Activated T-cell treated with anti-CD3 and anti-CD28 coated beads for 24 hours (primary cell): Measurements from ENCODE around the gene LARP4.
A peak's percentile ranks its signal among the peaks of the same experiment; 100 is the strongest.
"Not testable (repeated sequence)": the region's sequence is repeated elsewhere in the genome, so short reads cannot be mapped to it uniquely, and the experiment has no call there.

Experiments used
- DNase-seq: peaks from one replicate; pipeline ENCODE4 v3.0.0-alpha.2; 2020; ENCODE audit warnings: low read depth

Gene LARP4

GRCh38 chr12:50482571-50482970 is 81.9 kb downstream of the LARP4 start:
- DNase-seq, result no peak

GRCh38 chr12:50483488-50483887 is 82.8 kb downstream of the LARP4 start:
- no peak for DNase-seq

GRCh38 chr12:50488801-50489200 is 88.1 kb downstream of the LARP4 start:
- no peak for DNase-seq

GRCh38 chr12:50498119-50498518 is 97.4 kb downstream of the LARP4 start:
- not testable (repeated sequence) for DNase-seq

- peak; percentile 96 for DNase-seq
These were observed 104.4 kb downstream of the LARP4 start, which contains the start of gene DIP2B for GRCh38 chr12:50504798-50505674. Gene DIP2B (plus strand): TSS chr12:50504985. CDS start chr12:50505141, 156 bp downstream.

- no peak for DNase-seq
These were observed 105.2 kb downstream of the LARP4 start for GRCh38 chr12:50505675-50506530.

- DNase-seq, result no peak
These were observed 106.2 kb downstream of the LARP4 start for GRCh38 chr12:50506753-50507473.

GRCh38 chr12:50507474-50507838 is 106.8 kb downstream of the LARP4 start:
- no peak for DNase-seq

GRCh38 chr12:50507930-50508329 is 107.2 kb downstream of the LARP4 start:
- DNase-seq, result no peak

GRCh38 chr12:50508414-50508813 is 107.7 kb downstream of the LARP4 start:
- no peak for DNase-seq

GRCh38 chr12:50508970-50509663 is 108.4 kb downstream of the LARP4 start:
- no peak for DNase-seq

- no peak for DNase-seq
These were observed 114.0 kb downstream of the LARP4 start for GRCh38 chr12:50514526-50515276.

- DNase-seq, result no peak
These were observed 114.9 kb downstream of the LARP4 start for GRCh38 chr12:50515587-50515986.

GRCh38 chr12:50517421-50518048 is 116.8 kb downstream of the LARP4 start:
- no peak for DNase-seq

- DNase-seq, result no peak
These were observed 117.4 kb downstream of the LARP4 start for GRCh38 chr12:50518090-50518489.

- no peak for DNase-seq
These were observed 118.7 kb downstream of the LARP4 start for GRCh38 chr12:50519353-50519752.

GRCh38 chr12:50520416-50521207 is 119.9 kb downstream of the LARP4 start:
- no peak for DNase-seq

GRCh38 chr12:50521781-50522180 is 121.1 kb downstream of the LARP4 start:
- not testable (repeated sequence) for DNase-seq

- no peak for DNase-seq
These were observed 123.1 kb downstream of the LARP4 start for GRCh38 chr12:50523772-50524171.

GRCh38 chr12:50524621-50525020 is 123.9 kb downstream of the LARP4 start:
- DNase-seq, result no peak
